Measurements from ENCODE around the gene SNCB. TPM values are rescaled to one million over a fixed set of nuclear protein-coding genes. Genes with fewer than 3 reads are reported as not detected.
A peak's percentile ranks its signal among the peaks of the same experiment; 100 is the strongest.

The SNCB gene
- total and polyA plus RNA-seq, 2 of the 13 experiments (the other 11 are each of a cell fraction or from before 2014, with no cell fraction given), result not detected

- TF ChIP-seq, protein P1, sequence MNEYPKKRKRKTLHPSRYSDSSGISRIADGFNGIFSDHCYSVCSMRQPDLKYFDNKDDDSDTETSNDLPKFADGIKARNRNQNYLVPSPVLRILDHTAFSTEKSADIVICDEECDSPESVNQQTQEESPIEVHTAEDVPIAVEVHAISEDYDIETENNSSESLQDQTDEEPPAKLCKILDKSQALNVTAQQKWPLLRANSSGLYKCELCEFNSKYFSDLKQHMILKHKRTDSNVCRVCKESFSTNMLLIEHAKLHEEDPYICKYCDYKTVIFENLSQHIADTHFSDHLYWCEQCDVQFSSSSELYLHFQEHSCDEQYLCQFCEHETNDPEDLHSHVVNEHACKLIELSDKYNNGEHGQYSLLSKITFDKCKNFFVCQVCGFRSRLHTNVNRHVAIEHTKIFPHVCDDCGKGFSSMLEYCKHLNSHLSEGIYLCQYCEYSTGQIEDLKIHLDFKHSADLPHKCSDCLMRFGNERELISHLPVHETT (CRISPR knock-in tag; conservative IDR thresholded peaks at IDR 0.05), result no peak
- TF ChIP-seq IRF2 (CRISPR knock-in tag; IDR thresholded peaks at IDR 0.05) (peak; percentile 77; the same call in 1 of the 2 replicates), NFRKB (IDR thresholded peaks at IDR 0.05) (no peak), TCF7L2 (IDR thresholded peaks at IDR 0.05; ENCODE audit: low read depth, low read length) (no peak), TBP (CRISPR knock-in tag; IDR thresholded peaks at IDR 0.05) (no peak), MIXL1 (CRISPR knock-in tag; IDR thresholded peaks at IDR 0.05) (peak; percentile 58; the same call in 1 of the 2 replicates), ZNF335 (CRISPR knock-in tag; IDR thresholded peaks at IDR 0.05) (no peak; the same call in 1 of the 2 replicates), KLF6 (CRISPR knock-in tag; IDR thresholded peaks at IDR 0.05) (peak; percentile 97), ZNF7 (CRISPR knock-in tag; IDR thresholded peaks at IDR 0.05) (0 out of 2 replicates have a peak, but pooled peaks have one; percentile 25), ZNF253 (CRISPR knock-in tag; IDR thresholded peaks at IDR 0.05; ENCODE audit: borderline replicate concordance) (0 out of 2 replicates have a peak, but pooled peaks have one; percentile 40), SOX13 (IDR thresholded peaks at IDR 0.05) (no peak), SOX13 (CRISPR knock-in tag; conservative IDR thresholded peaks at IDR 0.05 in 1 of 2, IDR thresholded peaks at IDR 0.05 in 1 of 2) (peak in 1 of 2 experiments; percentile 46; a peak in 1 of 4 replicates), ERF (CRISPR knock-in tag; IDR thresholded peaks at IDR 0.05) (peak; percentile 92), ZNF580 (CRISPR knock-in tag; IDR thresholded peaks at IDR 0.05; ENCODE audit: borderline replicate concordance, low read depth) (peak; percentile 90; the same call in 1 of the 2 replicates), IRX3 (CRISPR knock-in tag; IDR thresholded peaks at IDR 0.05; ENCODE audit: borderline replicate concordance, low read depth) (no peak), ZNF441 (CRISPR knock-in tag; IDR thresholded peaks at IDR 0.05; ENCODE audit: borderline replicate concordance) (peak; percentile 76; the same call in 1 of the 2 replicates), NFIC (IDR thresholded peaks at IDR 0.05; ENCODE audit: low read length) (no peak), ZNF326 (CRISPR knock-in tag; IDR thresholded peaks at IDR 0.05; ENCODE audit: borderline replicate concordance) (no peak), ZBTB3 (CRISPR knock-in tag; IDR thresholded peaks at IDR 0.05; ENCODE audit: borderline replicate concordance, low read depth) (no peak; the same call in 1 of the 2 replicates), MIER2 (CRISPR knock-in tag; IDR thresholded peaks at IDR 0.05) (peak; percentile 98), XBP1 (CRISPR knock-in tag; IDR thresholded peaks at IDR 0.05) (0 out of 2 replicates have a peak, but pooled peaks have one; percentile 42), SIX4 (CRISPR knock-in tag; IDR thresholded peaks at IDR 0.05) (peak; percentile 36; the same call in 1 of the 2 replicates), TEAD3 (CRISPR knock-in tag; optimal IDR thresholded peaks at IDR 0.05; ENCODE audit: borderline replicate concordance) (no peak), TGIF2 (CRISPR knock-in tag; IDR thresholded peaks at IDR 0.05) (peak; percentile 79; the same call in 1 of the 2 replicates), ATF5 (CRISPR knock-in tag; IDR thresholded peaks at IDR 0.05; ENCODE audit: low read depth) (no peak), MXD3 (CRISPR knock-in tag; IDR thresholded peaks at IDR 0.05) (peak; percentile 66; the same call in 1 of the 2 replicates), RXRB (CRISPR knock-in tag; IDR thresholded peaks at IDR 0.05; ENCODE audit: borderline replicate concordance) (peak; percentile 51; the same call in 1 of the 2 replicates), HNRNPH1 (optimal IDR thresholded peaks at IDR 0.05; ENCODE audit: low read depth, low read length) (no peak)
- TF ChIP-seq, protein P2, sequence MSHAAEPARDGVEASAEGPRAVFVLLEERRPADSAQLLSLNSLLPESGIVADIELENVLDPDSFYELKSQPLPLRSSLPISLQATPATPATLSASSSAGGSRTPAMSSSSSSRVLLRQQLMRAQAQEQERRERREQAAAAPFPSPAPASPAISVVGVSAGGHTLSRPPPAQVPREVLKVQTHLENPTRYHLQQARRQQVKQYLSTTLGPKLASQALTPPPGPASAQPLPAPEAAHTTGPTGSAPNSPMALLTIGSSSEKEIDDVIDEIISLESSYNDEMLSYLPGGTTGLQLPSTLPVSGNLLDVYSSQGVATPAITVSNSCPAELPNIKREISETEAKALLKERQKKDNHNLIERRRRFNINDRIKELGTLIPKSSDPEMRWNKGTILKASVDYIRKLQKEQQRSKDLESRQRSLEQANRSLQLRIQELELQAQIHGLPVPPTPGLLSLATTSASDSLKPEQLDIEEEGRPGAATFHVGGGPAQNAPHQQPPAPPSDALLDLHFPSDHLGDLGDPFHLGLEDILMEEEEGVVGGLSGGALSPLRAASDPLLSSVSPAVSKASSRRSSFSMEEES (CRISPR knock-in tag; IDR thresholded peaks at IDR 0.05), result peak; percentile 75
- TF ChIP-seq, protein P3, sequence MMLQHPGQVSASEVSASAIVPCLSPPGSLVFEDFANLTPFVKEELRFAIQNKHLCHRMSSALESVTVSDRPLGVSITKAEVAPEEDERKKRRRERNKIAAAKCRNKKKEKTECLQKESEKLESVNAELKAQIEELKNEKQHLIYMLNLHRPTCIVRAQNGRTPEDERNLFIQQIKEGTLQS (CRISPR knock-in tag; IDR thresholded peaks at IDR 0.05), result peak; percentile 40; the same call in 1 of the 2 replicates
These were observed 18.9 kb downstream of the SNCB start (continued) for GRCh38 chr5:176611435-176611834.
